Prostate gland (tissue), 2 donors: ENCODE results near the gene DOCK3.

Experiments
- CTCF ChIP-seq, 4 experiments: fragments of 200-600 bp in 2 of 4; fragments of 450-650 bp in 2 of 4; sonication (generic) in 2 of 4; IDR thresholded peaks; 1 replicate in 3 of 4; 2 replicates in 1 of 4; pipeline ENCODE4 v1.5.1; 2016 to 2019; ENCODE audit warnings: antibody characterized with exemption in 4 of 4, mild to moderate bottlenecking in 2 of 4, moderate library complexity in 2 of 4
- POLR2A ChIP-seq: fragments of 450-650 bp; IDR thresholded peaks from one replicate; pipeline ENCODE4 v1.6.1; 2016; ENCODE audit warnings: antibody characterized with exemption, mild to moderate bottlenecking
- POLR2AphosphoS5 ChIP-seq: sonication (generic); formaldehyde crosslinking; IDR thresholded peaks from one replicate; pipeline ENCODE4 v1.6.1; 2017; ENCODE audit warnings: antibody characterized with exemption

GRCh38 chr3:51279448-51279847 is 604.7 kb downstream of the DOCK3 start:
- TF ChIP-seq POLR2A (no peak), CTCF (IDR thresholded peaks at IDR 0.05) (no peak), POLR2AphosphoS5 (no peak)
